ENCODE results near the gene MMP14.
"Not testable (repeated sequence)": the region's sequence is repeated elsewhere in the genome, so short reads cannot be mapped to it uniquely, and the experiment has no call there.

MMP14 gene

DNA sequence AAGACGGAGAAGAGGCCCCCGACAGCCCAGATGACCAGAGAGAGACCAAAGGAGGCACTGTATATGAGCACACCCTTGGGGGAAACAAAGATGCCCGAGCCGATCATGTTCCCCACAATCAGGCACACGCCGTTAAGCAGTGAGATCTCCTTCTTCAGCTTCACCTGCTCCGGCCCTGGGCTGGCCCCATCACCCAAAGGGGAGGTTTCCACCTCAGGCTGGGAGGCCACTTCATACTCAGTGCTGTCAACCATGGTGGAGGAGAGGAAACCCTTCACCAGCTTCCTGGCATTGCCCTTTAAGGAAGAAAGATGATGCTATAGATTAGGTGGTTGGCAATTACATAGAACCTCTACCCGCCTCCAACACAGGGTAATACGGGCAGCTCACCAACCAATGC lies 23.2 kb upstream of the MMP14 start:
- no peak overlapping the region for H3K27ac ChIP-seq
- DNase-seq (ENCODE audit: low read depth, low spot score) = no peak

DNA sequence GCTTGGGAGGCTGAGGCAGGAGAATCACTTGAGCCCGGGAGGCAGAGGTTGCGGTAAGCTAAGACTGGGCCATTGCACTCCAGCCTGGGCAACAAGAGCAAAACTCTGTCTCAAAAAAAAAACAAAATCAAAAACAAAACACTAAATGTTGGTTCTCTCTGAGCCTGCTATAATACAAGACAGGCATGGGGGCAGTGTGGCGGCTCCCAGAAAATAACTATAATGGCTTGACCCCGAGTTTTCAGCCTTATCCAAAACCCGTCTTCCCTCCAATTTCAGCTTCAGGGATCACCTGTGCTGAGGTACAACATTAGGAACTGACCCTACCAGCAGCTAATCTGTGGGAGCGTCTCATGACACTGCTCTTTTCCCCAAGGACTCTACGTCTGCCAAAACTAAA lies 22.0 kb upstream of the MMP14 start:
- H3K27ac ChIP-seq = no peak overlapping the region
- no peak for DNase-seq (ENCODE audit: low read depth, low spot score)

- H3K27ac ChIP-seq = no peak within 1 kb of the TSS
- no peak for DNase-seq (ENCODE audit: low read depth, low spot score)
These were observed 21.3 kb upstream of the MMP14 start, which contains the start of gene SLC7A7 for GRCh38 chr14:22814941-22815713. TSS of gene SLC7A7 (minus strand) at chr14:22815435. CDS start at chr14:22813398, 2,037 bp downstream.

DNA sequence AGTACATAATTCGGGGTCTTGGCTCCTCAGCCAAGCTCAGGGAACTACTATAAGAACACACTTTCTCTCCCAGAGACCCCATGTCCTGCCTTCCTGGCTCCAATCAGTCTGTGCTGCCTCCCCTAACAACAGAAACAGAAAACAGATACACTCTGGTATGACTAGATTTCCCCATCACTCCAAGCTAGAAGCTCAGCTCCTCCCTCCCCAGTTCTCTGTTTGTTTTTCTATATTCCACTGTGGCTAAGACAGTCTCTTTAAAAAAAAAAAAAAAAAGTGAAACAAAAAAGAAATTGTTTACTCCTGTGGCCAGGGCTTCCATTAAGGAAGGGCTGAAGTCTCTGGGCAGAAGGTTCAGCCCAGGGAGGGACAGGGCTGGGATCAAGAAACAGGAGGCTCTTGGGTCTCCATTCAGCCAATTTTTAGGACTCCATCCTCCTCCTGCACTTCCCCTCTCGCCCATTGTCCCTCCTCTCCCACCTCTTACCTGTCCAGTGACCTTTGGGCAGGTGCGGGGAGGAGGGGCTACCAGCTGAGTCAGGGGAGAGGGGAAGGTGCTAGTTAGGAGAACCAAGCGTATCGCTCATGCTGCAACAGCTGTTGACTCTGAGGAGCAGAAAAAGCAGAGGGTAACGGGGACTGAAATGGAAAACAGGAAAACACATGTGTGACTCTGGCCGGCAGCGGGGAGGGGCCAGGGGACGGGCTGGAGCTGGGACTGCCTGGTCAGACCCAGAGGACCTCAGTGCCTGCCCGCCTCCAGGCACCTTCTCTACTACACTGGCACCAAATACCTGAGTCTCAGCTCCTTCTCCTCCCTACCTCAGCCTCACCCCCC lies 17.0 kb upstream of the MMP14 start:
- no peak for DNase-seq (ENCODE audit: low read depth, low spot score)
- no peak overlapping the region for H3K27ac ChIP-seq

- no peak overlapping the region for H3K27ac ChIP-seq
These were observed 15.7 kb upstream of the MMP14 start for GRCh38 chr14:22820731-22821130.

GRCh38 chr14:22821193-22822015 lies 15.0 kb upstream of the MMP14 start:
- DNase-seq (ENCODE audit: low read depth, low spot score) = no peak
- H3K27ac ChIP-seq = no peak overlapping the region

More at GRCh38 chr14:22820731-22821130, 15.7 kb upstream of the MMP14 start:
- no peak for DNase-seq (ENCODE audit: low read depth, low spot score)

DNA sequence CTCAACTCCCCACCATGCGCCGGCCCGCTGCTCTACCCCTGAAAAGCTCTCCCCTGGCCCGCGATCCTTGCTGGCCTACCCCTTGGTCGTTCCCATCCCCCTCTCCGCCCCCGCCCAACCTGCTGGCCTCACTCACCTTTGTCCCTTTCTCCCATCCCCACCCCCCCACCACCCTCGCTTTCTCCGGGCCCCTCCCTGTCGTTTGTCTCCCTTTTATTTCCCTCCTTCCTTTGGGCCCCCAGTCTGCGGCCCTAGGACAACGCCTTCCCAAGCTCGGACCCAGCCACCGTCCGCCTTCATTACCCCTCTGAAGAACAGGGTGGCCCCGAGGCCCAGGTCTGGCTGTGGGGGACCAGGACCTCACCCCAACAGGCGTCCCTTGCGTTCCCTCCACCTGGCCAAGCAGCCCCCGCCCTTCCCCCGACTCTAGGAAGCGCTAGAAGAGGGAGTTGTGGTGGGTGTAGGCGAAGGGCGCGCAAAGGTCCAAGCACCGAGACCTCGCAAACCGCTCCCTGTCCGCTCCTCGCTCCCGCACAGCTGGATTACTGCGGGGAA lies 14.3 kb upstream of the MMP14 start:
- no peak for DNase-seq (ENCODE audit: low read depth, low spot score)
- peak overlapping the region; percentile 76 for H3K27ac ChIP-seq

DNA sequence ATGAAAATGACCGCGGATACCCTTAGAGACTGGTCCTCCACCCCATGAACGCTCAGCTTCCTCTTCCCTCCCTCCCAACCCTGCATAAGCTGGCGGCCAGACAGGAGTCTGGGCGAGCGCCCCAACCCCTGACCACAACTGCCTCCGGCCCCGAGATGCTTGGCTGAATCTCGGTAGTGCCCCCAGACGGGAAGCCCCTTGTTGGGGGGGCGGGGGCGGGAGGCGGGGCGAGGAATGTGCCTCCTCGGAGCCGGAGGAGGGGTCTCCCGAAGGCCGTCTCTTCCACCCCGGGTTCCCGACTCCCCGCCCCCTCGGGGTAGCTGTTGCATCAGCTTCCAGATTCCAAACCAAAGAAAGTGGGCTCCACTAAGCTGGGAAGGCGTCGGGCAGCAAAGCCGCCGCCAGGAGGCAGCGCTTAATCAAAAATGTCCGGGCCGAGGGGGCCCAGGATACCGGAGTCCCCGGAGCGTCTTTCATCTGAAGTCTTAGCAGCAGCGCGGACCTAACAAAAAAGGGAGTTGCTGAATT lies 13.8 kb upstream of the MMP14 start:
- no peak for DNase-seq (ENCODE audit: low read depth, low spot score)
- H3K27ac ChIP-seq = peak overlapping the region; percentile 76

GRCh38 chr14:22824711-22825359 lies 11.6 kb upstream of the MMP14 start:
- H3K27ac ChIP-seq = peak overlapping the region; percentile 76
- DNase-seq (ENCODE audit: low read depth, low spot score) = peak; percentile 60

GRCh38 chr14:22829076-22829660 lies 7.2 kb upstream of the MMP14 start:
- peak overlapping the region; percentile 65 for H3K27ac ChIP-seq
- not testable (repeated sequence) for DNase-seq (ENCODE audit: low read depth, low spot score)

GRCh38 chr14:22829661-22830442 lies 6.5 kb upstream of the MMP14 start, which contains the start of gene MRPL52:
TSS of gene MRPL52 (plus strand) at chr14:22829887. CDS start at chr14:22829913, 26 bp downstream.
- DNase-seq (ENCODE audit: low read depth, low spot score) = no peak
- H3K27ac ChIP-seq = peak within 1 kb of the TSS; percentile 65

DNA sequence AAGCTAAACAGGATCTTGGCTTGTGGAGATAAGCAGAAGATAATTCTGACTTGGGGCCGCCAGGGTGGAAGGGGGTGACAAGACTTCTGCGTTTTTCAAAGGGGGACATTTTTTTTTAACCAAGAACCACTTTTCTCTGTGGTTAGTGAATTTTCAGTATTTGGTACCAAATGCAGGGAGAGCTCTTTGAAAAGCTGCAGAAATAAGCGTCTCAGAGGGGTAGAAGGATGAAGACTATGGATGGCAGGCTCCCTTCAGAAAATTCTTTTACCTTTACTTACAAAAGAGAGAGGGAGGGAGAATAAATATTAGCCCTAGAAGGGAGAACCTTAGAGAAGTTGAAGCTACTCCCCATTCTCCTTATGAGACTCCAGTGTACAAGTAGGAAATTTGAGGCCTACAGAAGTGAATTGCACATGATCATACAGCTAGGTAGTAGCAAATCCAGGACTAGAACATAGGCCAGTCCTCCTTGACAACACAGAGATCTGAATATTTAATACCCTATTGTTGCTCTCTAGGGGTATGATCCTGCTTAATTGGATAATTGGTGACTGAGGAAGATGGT lies 5.9 kb upstream of the MMP14 start:
- H3K27ac ChIP-seq = peak overlapping the region; percentile 65
- no peak for DNase-seq (ENCODE audit: low read depth, low spot score)

DNA sequence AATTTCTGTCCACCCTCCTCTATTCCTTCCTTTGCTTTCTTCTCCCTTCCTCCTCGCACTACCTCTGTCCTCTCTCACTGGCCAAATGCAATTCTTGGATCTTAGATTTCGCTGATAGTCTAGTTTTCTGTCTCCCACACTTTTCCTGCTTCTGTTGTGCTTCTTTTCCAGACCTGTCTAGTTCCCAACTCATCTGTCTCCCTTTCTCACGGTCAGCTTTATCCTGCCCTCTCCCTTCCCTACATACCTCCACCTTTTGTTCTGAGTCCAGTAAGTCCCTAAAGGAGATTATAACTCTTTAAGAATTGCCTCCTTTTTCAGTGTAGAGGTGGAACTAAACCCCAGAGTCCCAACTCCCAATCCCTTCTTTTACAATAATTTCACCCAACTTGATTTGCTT lies 880 bp upstream of the MMP14 start:
- H3K27ac ChIP-seq = peak overlapping the region; percentile 98
- no peak for DNase-seq (ENCODE audit: low read depth, low spot score)

- H3K27ac ChIP-seq = peak overlapping the region; percentile 98
- no peak for DNase-seq (ENCODE audit: low read depth, low spot score)
These were observed 847 bp downstream of the MMP14 start for GRCh38 chr14:22837114-22837749.

DNA sequence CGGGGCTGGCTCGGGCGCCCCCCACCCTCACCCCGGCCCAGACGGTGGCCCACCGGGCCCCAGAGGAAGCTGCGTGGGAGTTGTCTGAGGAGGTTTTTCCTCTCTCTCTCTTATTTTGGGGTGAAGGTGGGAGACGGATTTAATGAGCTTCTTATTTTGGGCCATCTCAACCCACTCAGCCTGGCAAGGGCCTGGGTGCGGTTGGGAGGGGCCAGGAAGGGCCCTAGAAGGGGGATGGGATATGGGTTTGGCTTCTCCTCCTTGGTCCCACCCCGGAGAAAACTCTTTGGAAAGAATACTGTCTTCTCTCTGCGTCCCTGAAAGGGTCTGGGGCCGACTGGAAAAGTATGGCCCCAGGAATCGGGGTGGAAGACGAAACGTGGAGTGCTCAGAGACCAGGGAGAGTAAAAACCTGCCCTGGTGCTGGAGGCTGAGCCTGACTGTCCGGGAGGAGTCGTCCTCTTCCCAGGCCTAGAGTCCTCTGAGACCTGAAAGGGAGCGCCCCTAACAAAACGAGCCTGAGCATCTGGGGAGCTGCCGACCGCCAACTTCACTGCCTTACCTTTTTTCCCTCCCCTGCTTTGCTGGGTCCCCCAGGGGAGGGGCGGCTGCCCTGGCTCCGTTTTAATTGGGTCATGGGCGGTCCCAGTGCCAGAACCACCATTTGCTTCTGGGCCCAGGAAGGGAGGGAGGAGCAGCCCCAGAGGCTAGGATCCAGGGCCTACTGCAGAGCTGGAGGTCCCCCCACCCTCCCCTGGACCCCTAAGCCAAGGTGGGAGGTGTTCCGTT lies 1.6 kb downstream of the MMP14 start:
- no peak for DNase-seq (ENCODE audit: low read depth, low spot score)
- peak overlapping the region; percentile 98 for H3K27ac ChIP-seq

- peak overlapping the region; percentile 98 for H3K27ac ChIP-seq
- DNase-seq (ENCODE audit: low read depth, low spot score) = no peak
These were observed 2.3 kb downstream of the MMP14 start for GRCh38 chr14:22838631-22839041.
